ENCODE results near the gene BLMH. TPM values are rescaled to one million over a fixed set of nuclear protein-coding genes. Genes with fewer than 3 reads are reported as not detected.

BLMH gene
- total and polyA plus RNA-seq, 9 of the 15 experiments (the other 6 are each of a cell fraction or from before 2014, with no cell fraction given) = 26.0 to 118 (median 67.3) TPM

GRCh38 chr17:30238387-30239088 is 53.2 kb downstream of the BLMH start:
- FAIRE-seq = no peak
- TF ChIP-seq CTBP1 (IDR thresholded peaks at IDR 0.05; ENCODE audit: borderline replicate concordance) (peak; percentile 29; the same call in 1 of the 2 replicates), UBTF (IDR thresholded peaks at IDR 0.05; ENCODE audit: borderline replicate concordance in 1 of 2, low read depth in 2 of 2, low read length in 2 of 2) (0 out of 4 replicates have a peak, but pooled peaks of 1 of the 2 experiments have one; percentile 20), STAT5A (IDR thresholded peaks at IDR 0.05; ENCODE audit: borderline replicate concordance, low read length) (no peak), TGIF2 (CRISPR knock-in tag; IDR thresholded peaks at IDR 0.05) (no peak), MEF2A (IDR thresholded peaks at IDR 0.05; ENCODE audit: control insufficient read depth, low read depth, low read length) (no peak), PHB2 (IDR thresholded peaks at IDR 0.05; ENCODE audit: low read depth) (no peak)
- BruUV-seq (replicated peaks) = no TSS peak
- intact Hi-C loops (cut with micrococcal nuclease) (no loop called here), in situ Hi-C loops (cut with MboI) (no loop called here)
- POLR2A ChIA-PET = interaction anchor here (1.0 to 1.1 kb wide), 2 partner anchors 9 to 26 kb away, joined by 3 to 6 read pairs; no protein-coding TSS in a partner anchor
- CTCF ChIA-PET (ENCODE audit: low intra/inter-chr PET ratio) = no interaction called here
- ATAC-seq = peak; percentile 73
- no peaks in the 10 kb centered on the region for H3K9me1 ChIP-seq (ENCODE audit: control insufficient read depth, insufficient read depth, low read length)
- peak overlapping the region; percentile 4; the same call in 1 of the 2 replicates for H3K4me2 ChIP-seq (ENCODE audit: insufficient read depth, low read length)
- peak in 2 of 4 experiments; percentile 39 to 49 for DNase-seq (ENCODE audit: extremely low read depth in 1 of 4, low spot score in 3 of 4)
- WGBS (ENCODE audit: insufficient coverage, low coverage, missing lambda C conversion rate) = 13% methylated on average over 27 of the region's 27 CpGs
- no peaks in the 10 kb centered on the region for H3K36me3 ChIP-seq (ENCODE audit: control insufficient read depth, insufficient read depth, low read length)
- H3K79me2 ChIP-seq (ENCODE audit: control insufficient read depth, insufficient read depth, low read length) = no peaks in the 10 kb centered on the region
- H3K9me3 ChIP-seq (replicated peaks; ENCODE audit: control insufficient read depth, insufficient read depth, low read depth, low read length) = no peaks in the 10 kb centered on the region
- H3K4me3 ChIP-seq = no peak overlapping the region
- H2AFZ ChIP-seq (ENCODE audit: low read depth, low read length) = peak overlapping the region; percentile 49; the same call in 1 of the 2 replicates
- H3K9ac ChIP-seq (ENCODE audit: insufficient read depth in 1 of 2, low read depth in 2 of 2, low read length in 2 of 2) = peak overlapping the region in 1 of 2 experiments; percentile 45; a peak in 1 of 4 replicates
- peaks cover 6% of the 10 kb centered on the region; the same call in 1 of the 2 replicates for H4K20me1 ChIP-seq (replicated peaks; ENCODE audit: control insufficient read depth, insufficient read depth, low read length)
- peaks cover 24 to 43% of the 10 kb centered on the region in 2 experiments for H3K27me3 ChIP-seq (ENCODE audit: control insufficient read depth in 2 of 2, insufficient read depth in 2 of 2, low read length in 2 of 2)
- no peak overlapping the region for H3K27ac ChIP-seq (ENCODE audit: extremely low read depth, low read depth, low read length)
- H3K4me1 ChIP-seq (replicated peaks in 1 of 2; ENCODE audit: control insufficient read depth in 2 of 2, insufficient read depth in 2 of 2, low read length in 2 of 2) = peaks cover 3 to 32% of the 10 kb centered on the region in 2 experiments; a peak in 4 of 5 replicates

Data from K562 (cell line).